DND-41 (cell line): ENCODE data around the gene RHOH.

Experiments
- EZH2 ChIP-seq: IDR thresholded peaks from 3 replicates; pipeline ENCODE4 v1.6.1; 2012; ENCODE audit warnings: borderline replicate concordance, low read depth, mild to moderate bottlenecking, moderate library complexity, low read length, inconsistent platforms; ENCODE audit not compliant: severe bottlenecking
- TF ChIP-seq, protein P1 (sequence below): IDR thresholded peaks from 2 replicates; pipeline ENCODE4 v1.5.1; 2012; ENCODE audit warnings: borderline replicate concordance, low read length, moderate library complexity, mild to moderate bottlenecking; ENCODE audit not compliant: poor library complexity, severe bottlenecking; ENCODE audit errors: extremely low read depth

DNA sequence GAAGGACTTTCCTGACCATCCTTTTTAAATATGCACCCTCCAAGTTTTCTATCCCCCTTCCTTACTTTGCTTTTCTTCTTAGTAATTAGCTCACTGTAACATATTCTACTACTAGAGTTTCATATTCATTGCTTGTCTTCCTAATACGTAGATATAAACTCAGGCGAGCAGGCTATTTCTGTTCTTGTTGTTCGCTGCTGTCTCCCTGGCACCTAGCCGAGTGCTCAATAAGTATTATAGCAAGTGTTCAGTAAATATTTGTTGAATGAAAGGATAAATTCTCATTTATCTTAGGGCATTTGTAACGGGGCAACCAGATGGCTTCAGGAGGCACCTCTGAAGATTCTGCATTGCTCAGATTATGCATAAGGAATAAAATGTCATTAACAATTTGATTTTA lies 6.8 kb upstream of the RHOH start:
- TF ChIP-seq, protein P1, sequence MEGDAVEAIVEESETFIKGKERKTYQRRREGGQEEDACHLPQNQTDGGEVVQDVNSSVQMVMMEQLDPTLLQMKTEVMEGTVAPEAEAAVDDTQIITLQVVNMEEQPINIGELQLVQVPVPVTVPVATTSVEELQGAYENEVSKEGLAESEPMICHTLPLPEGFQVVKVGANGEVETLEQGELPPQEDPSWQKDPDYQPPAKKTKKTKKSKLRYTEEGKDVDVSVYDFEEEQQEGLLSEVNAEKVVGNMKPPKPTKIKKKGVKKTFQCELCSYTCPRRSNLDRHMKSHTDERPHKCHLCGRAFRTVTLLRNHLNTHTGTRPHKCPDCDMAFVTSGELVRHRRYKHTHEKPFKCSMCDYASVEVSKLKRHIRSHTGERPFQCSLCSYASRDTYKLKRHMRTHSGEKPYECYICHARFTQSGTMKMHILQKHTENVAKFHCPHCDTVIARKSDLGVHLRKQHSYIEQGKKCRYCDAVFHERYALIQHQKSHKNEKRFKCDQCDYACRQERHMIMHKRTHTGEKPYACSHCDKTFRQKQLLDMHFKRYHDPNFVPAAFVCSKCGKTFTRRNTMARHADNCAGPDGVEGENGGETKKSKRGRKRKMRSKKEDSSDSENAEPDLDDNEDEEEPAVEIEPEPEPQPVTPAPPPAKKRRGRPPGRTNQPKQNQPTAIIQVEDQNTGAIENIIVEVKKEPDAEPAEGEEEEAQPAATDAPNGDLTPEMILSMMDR: no peak
- TF ChIP-seq EZH2: no peak
